T47D (cell line): Measurements from ENCODE around the gene CALCR.

Experiments used
- DNase-seq, 2 experiments: peaks; one replicate each; pipeline versions ENCODE4 v3.0.0 to v3.0.0-alpha.2; 2011 to 2012; ENCODE audit warnings: low read depth in 1 of 2, low spot score in 1 of 2
- JUND ChIP-seq: IDR thresholded peaks from 2 replicates; pipeline ENCODE4 v1.6.1; 2012; ENCODE audit warnings: low read depth
- in situ Hi-C: cut with HindIII; loops from 2 replicates; pipeline ENCODE4 v1.10.0; 2016; ENCODE audit warnings: low sequenced_read_pairs, low pct_unique_long_range_greater_than_20kb

CALCR gene

DNA sequence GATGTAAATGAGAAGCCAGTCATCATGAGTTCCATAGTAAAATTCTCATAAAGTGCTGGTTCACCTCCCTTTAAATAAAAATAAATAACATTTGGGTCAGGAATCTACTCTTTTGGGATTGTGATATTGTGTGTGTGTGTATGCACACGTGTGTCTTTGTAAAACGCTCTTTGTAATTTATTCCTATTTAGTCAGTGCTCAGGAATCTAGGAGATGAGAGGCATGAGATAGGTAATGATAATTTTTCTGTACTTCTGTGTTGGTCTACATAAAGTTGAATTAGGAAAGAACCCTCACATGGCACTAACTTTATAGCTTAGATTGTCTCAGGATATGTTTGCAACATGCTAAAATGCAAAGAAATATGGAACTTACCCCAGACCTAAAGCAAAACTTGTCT, 4.9 kb upstream of the CALCR start:
- TF ChIP-seq JUND = no peak
- in situ Hi-C loops = no loop called here
- no peak for DNase-seq

- in situ Hi-C loops = no loop called here
- no peak for DNase-seq
- TF ChIP-seq JUND = no peak
Observed at GRCh38 chr7:93578762-93579161, 4.2 kb upstream of the CALCR start.

DNA sequence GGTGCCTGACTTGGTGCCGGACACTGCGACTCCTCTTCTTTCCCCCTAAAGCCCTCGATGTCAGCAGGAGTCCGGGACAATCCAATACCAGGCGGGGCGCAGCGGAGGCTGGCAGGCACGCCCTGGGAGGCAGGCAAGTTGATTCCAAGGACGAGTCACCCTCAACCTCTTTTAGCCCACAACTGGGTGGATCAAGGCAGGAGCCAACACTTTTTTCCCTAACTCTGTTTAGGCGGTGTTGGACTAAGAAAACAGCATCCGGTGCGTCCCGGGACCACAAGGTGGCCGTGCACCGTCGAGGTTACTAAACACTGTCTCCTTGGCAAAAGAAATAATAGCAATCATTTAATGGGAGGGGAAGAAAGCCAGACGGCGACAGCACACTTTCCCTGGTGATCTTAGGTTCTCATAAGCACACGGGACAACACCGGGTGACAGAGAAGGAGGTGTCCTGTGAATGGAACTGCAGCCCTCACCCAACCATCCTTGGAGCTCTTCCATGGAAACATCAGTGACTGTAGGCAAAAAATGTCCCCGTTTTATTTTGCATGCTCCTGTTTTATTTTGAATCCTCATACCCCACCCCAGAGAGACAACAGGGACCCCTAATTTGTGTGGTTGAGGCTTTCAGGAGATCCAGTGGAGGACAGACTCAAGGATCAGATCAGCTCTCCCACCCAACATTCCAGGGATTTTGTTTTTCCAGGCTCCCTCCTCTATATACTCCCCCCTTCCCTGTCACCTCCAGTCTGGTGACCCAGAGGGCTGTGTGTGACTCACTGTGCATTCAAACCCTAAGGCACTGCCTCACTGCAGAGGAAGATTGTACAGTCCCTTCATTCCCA, 1.3 kb upstream of the CALCR start:
- no peak for TF ChIP-seq JUND
- in situ Hi-C loops = no loop called here
- DNase-seq = peak in 1 of 2 experiments; percentile 33

GRCh38 chr7:93574269-93574645, 267 bp downstream of the CALCR start:
- peak in 1 of 2 experiments; percentile 10 for DNase-seq
- in situ Hi-C loops = no loop called here
- no peak for TF ChIP-seq JUND

DNA sequence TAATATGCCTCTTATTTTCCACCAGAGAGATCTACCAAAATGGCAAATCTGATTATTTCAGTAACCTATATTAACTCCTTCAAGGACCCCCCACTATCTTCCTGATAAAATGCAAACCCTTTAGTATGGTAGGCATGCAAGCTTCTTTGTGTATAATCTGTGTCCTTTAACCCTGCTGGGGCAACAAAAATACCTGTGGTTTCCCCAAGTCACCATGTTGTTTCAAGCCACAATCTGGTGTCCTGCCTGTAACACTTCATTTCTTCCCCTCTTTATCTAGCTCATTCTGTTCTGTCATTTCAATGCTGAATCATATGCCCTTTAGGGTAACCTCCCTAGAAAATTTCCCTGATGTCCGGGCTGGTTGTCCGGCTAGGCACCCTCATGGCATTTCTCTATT, 5.3 kb downstream of the CALCR start:
- in situ Hi-C loops = no loop called here
- DNase-seq = no peak
- TF ChIP-seq JUND = no peak

GRCh38 chr7:93566876-93567275, 7.6 kb downstream of the CALCR start:
- DNase-seq = no peak
- in situ Hi-C loops = no loop called here
- no peak for TF ChIP-seq JUND

DNA sequence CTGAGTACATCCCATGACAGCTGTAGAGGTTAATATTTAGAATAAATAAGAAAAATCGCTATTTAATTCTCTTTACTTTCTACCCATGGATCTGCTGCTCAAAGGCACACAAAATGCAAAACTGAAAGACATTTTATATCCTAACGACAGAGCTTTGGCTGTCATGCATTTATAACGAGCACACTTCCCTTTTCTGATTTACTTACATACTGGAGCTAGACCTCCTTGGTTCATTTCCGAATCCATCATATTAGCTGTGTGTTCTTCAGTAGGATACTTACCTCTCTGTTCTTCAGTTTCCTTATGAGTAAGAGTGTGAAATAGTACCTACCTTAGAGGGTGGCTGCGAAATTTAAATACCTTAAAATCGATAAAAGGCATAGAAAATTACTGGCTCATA, 10.9 kb downstream of the CALCR start:
- in situ Hi-C loops = no loop called here
- no peak for TF ChIP-seq JUND
- no peak for DNase-seq

DNA sequence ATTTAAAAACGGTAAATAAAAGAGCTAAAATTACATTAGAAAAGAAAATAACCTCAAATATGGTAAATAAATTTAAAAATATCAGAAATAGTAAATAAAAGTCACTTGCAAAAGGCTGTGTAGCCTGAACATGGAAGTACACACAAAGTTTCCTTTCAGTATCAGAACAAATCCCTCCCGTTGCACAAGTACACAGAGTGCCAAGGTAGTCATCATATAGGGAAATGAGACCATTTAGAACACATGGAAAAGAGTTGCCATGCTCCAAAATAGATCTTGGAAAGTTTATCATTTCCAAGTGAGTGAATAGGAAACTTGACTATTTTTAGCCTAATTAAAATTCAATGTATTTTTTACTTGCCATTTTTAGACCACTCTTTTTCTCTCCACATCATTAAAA, 11.6 kb downstream of the CALCR start:
- no peak for TF ChIP-seq JUND
- no peak for DNase-seq
- in situ Hi-C loops = no loop called here

GRCh38 chr7:93562106-93562505, 12.4 kb downstream of the CALCR start:
- in situ Hi-C loops = no loop called here

DNA sequence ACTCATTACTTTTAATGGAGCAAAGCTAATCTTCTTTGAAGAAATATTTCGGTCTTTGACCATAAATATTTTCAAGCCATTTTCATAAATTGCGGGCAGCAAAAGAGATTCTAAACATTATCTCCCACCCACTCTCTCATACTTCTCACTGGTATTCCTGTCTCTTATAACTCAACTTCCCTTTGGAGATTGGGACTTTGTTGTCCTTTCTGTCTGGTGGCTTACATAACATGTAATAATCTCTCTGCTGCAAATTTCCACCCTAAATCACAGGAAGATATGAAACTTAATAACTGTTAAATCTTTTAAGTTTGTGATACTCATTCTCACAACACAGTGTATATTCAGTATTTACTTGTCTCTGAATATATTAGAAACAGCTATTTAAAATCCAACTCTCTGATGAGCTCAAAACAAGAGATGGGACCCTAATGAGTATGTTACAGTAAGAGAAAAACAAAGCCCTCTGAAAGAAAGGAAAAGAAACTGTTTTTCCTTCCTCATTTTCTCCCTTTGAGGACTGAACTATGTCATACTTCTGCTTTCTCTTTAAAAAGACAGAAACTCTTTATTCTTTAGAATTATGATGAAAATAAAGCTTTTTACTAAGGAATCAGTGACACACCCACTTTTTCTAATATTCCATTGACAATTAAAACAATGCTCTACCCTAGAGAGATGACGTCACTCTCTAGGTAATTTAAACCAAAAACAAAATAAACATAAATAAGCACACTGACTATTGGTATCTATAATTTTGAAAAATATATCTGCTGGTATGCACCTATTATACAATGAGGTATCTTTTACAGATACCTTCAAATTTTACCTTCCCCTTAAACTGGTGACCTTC, 14.7 kb downstream of the CALCR start:
- no peak for DNase-seq

More at GRCh38 chr7:93562106-93562505, 12.4 kb downstream of the CALCR start:
- no peak for TF ChIP-seq JUND
- no peak for DNase-seq

GRCh38 chr7:93558705-93559614, 15.6 kb downstream of the CALCR start:
- no peak for TF ChIP-seq JUND
- in situ Hi-C loops = no loop called here
- no peak for DNase-seq

More for the DNA sequence above, 14.7 kb downstream of the CALCR start:
- in situ Hi-C loops = no loop called here
- no peak for TF ChIP-seq JUND

DNA sequence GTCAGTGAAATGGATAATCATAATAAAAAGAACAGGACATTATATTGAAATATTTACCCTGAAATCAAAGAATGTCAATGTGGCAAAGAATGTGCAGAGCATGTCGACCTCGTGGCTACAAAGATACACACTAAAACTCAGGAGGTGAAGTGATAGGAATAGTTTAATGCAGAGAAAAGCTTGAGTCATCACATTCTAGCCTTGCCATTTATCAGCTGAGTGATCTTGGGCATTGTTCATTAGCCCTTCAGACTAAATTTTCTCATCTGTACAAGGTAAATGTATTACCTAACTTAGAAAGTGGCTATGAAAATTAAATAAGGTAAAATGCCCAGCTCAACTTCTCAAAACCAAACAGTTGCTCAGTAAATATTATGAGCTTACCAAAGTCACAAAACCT, 22.6 kb downstream of the CALCR start:
- in situ Hi-C loops = no loop called here
- DNase-seq = peak in 1 of 2 experiments; percentile 42
- no peak for TF ChIP-seq JUND
